H1 (cell line): Measurements from ENCODE around the gene KRTAP4-9.

Experiments
- CTCF ChIP-seq, 3 experiments: IDR thresholded peaks; 1 replicate in 2 of 3; 2 replicates in 1 of 3; pipeline versions ENCODE4 v1.5.1 to v1.6.1; 2011; ENCODE audit warnings: low read length in 3 of 3, mild to moderate bottlenecking in 3 of 3, inconsistent platforms in 2 of 3, low read depth in 1 of 3, moderate library complexity in 1 of 3; ENCODE audit not compliant: insufficient read depth in 1 of 3; ENCODE audit errors: control extremely low read depth in 1 of 3
- EGR1 ChIP-seq: IDR thresholded peaks from 2 replicates; pipeline ENCODE4 v1.6.1; 2011; ENCODE audit warnings: low read depth, low read length, borderline replicate concordance
- EP300 ChIP-seq, 2 experiments: IDR thresholded peaks; 1 replicate in 1 of 2; 2 replicates in 1 of 2; pipeline ENCODE4 v1.6.1; 2011 to 2012; ENCODE audit warnings: low read depth in 2 of 2, low read length in 2 of 2, mild to moderate bottlenecking in 2 of 2, borderline replicate concordance in 1 of 2, inconsistent platforms in 1 of 2, moderate library complexity in 1 of 2
- GTF2F1 ChIP-seq: IDR thresholded peaks from 2 replicates; pipeline ENCODE4 v1.6.1; 2012; ENCODE audit warnings: low read depth, low read length, improper control_type of control experiment, borderline replicate concordance
- JUND ChIP-seq: IDR thresholded peaks from 2 replicates; pipeline ENCODE4 v1.6.1; 2011; ENCODE audit warnings: mild to moderate bottlenecking, improper control_type of control experiment, low read length
- MAX ChIP-seq: IDR thresholded peaks from 2 replicates; pipeline ENCODE4 v1.6.1; 2012; ENCODE audit warnings: inconsistent platforms
- NRF1 ChIP-seq: IDR thresholded peaks from 2 replicates; pipeline ENCODE4 v1.6.1; 2011; ENCODE audit warnings: mild to moderate bottlenecking, low read depth, low read length, improper control_type of control experiment
- PHF8 ChIP-seq: fragments of 200-600 bp; sonication (generic); conservative IDR thresholded peaks from 2 replicates; pipeline ENCODE4 v1.7.1; 2012; ENCODE audit warnings: low read depth, mild to moderate bottlenecking, inconsistent platforms, low read length, moderate library complexity
- POLR2A ChIP-seq, 2 experiments: IDR thresholded peaks; 1 replicate in 1 of 2; 2 replicates in 1 of 2; pipeline ENCODE4 v1.6.1; 2011; ENCODE audit warnings: low read depth in 2 of 2, low read length in 2 of 2, mild to moderate bottlenecking in 2 of 2; ENCODE audit errors: control extremely low read depth in 1 of 2
- POLR2AphosphoS5 ChIP-seq: IDR thresholded peaks from 2 replicates; pipeline ENCODE4 v1.6.1; 2011; ENCODE audit warnings: low read depth, low read length
- RFX5 ChIP-seq: IDR thresholded peaks from 2 replicates; pipeline ENCODE4 v1.6.1; 2011; ENCODE audit warnings: low read depth, low read length, improper control_type of control experiment, borderline replicate concordance
- SIX5 ChIP-seq: IDR thresholded peaks from 2 replicates; pipeline ENCODE4 v1.6.1; 2011; ENCODE audit warnings: mild to moderate bottlenecking, low read depth, low read length
- SP2 ChIP-seq: IDR thresholded peaks from 2 replicates; pipeline ENCODE4 v1.6.1; 2012; ENCODE audit warnings: mild to moderate bottlenecking, low read length, inconsistent platforms
- TAF1 ChIP-seq: IDR thresholded peaks from 2 replicates; pipeline ENCODE4 v1.6.1; 2011; ENCODE audit warnings: mild to moderate bottlenecking, low read depth, low read length

GRCh38 chr17:41153856-41154255 lies 48.7 kb downstream of the KRTAP4-9 start:
- TF ChIP-seq POLR2A (IDR thresholded peaks at IDR 0.05; ENCODE audit: control extremely low read depth in 1 of 2, low read depth in 2 of 2, low read length in 2 of 2): no peak
- TF ChIP-seq JUND: no peak
- no peak for TF ChIP-seq PHF8
- TF ChIP-seq SP2: no peak
- no peak for TF ChIP-seq TAF1
- no peak for TF ChIP-seq CTCF (IDR thresholded peaks at IDR 0.05; ENCODE audit: control extremely low read depth in 1 of 3, insufficient read depth in 1 of 3, low read depth in 1 of 3, low read length in 3 of 3)
- no peak for TF ChIP-seq POLR2AphosphoS5
- no peak for TF ChIP-seq GTF2F1
- no peak for TF ChIP-seq NRF1
- TF ChIP-seq RFX5: no peak
- TF ChIP-seq EGR1: no peak
- TF ChIP-seq MAX: no peak
- no peak for TF ChIP-seq EP300 (IDR thresholded peaks at IDR 0.05; ENCODE audit: borderline replicate concordance in 1 of 2, low read depth in 2 of 2, low read length in 2 of 2)
- TF ChIP-seq SIX5: no peak
